Lower leg skin (tissue), 3 donors: Measurements from ENCODE around the gene BTBD1.

Experiments used
- CTCF ChIP-seq, 3 donors: fragments of 450-650 bp; IDR thresholded peaks; one replicate each; pipeline ENCODE4 v1.5.1; 2016; ENCODE audit warnings: antibody characterized with exemption in 3 of 3, mild to moderate bottlenecking in 3 of 3, moderate library complexity in 2 of 3
- POLR2A ChIP-seq, 2 donors: fragments of 450-650 bp; IDR thresholded peaks; one replicate each; pipeline ENCODE4 v1.6.1; 2016 to 2017; ENCODE audit warnings: antibody characterized with exemption in 2 of 2, mild to moderate bottlenecking in 1 of 2, moderate library complexity in 1 of 2

- TF ChIP-seq CTCF (IDR thresholded peaks at IDR 0.05) (no peak), POLR2A (IDR thresholded peaks at IDR 0.05) (no peak)
Observed at GRCh38 chr15:83057696-83058376, 9.2 kb downstream of the BTBD1 start.
